Measurements from ENCODE around the gene AUTS2. TPM values are rescaled to one million over a fixed set of nuclear protein-coding genes. Genes with fewer than 3 reads are reported as not detected.

Gene AUTS2
- total and polyA plus RNA-seq, 2 experiments from 2014 or later: 3.0 to 4.4 TPM

DNA sequence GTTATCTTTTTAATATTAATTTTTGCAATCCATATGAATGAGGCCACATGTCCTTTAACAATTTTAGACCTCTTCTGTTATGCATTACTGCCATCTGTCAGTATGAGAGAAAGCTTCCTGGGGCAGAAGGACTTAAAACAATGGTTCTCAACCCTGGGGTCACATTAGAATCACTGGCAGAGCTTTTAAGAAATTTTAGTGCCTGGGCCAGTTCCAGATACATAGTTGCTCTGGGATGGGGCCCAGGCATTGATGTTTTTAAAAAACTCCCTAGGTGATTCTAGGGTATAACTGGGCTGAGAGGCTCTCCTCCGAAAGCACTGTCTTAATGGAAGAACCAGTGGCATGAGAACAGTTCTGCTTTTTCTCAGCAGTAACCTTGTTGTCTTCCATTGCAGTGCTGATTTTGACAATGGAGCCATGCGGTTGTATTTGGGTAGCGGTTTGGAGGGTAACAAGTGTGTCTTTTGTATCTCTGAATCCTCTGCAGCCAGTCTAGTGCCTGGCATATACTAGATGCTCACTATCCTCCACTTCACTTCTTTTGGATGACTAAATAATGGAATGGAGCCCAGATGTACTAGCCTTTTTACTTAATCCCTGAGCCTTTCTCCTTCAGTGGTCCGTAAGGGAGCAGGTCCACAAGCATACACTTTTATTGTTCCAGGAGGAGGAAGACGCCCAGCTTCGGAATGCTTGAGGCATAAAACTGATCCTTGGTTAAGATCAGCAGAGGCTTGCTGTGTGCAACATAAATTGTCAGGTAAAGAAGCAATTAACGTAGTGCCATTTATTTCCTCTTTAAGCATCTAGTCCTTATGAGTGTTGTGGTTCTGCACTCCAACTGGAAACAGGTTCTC, 227.1 kb downstream of the AUTS2 start:
- DNase-seq: no peak
- Histone ChIP-seq H3K9me3 (ENCODE audit: low read depth) (no peaks in the 10 kb centered on the region), H3K4me1 (ENCODE audit: insufficient read depth) (no peaks in the 10 kb centered on the region), H3K27ac (no peak overlapping the region), H3K79me2 (ENCODE audit: insufficient read depth) (no peaks in the 10 kb centered on the region), H3K9me2 (ENCODE audit: insufficient read depth) (no peaks in the 10 kb centered on the region), H3K9ac (no peak overlapping the region), H3K27me3 (replicated peaks; ENCODE audit: insufficient read depth) (no peaks in the 10 kb centered on the region), H2AFZ (no peak overlapping the region), H3K4me2 (ENCODE audit: unreplicated experiment) (no peak overlapping the region), H3K36me3 (ENCODE audit: low read depth) (peaks cover 3% of the 10 kb centered on the region; the same call in 1 of the 2 replicates), H3K4me3 (no peak overlapping the region), H4K20me1 (ENCODE audit: insufficient read depth) (no peaks in the 10 kb centered on the region), H3F3A (ENCODE audit: insufficient read depth) (no peaks in the 10 kb centered on the region)
- TF ChIP-seq EZH2phosphoT487 (IDR thresholded peaks at IDR 0.05; ENCODE audit: insufficient read depth, low read depth) (no peak), EZH2 (IDR thresholded peaks at IDR 0.05; ENCODE audit: insufficient read depth, poor library complexity, severe bottlenecking) (no peak)
- WGBS, 2 experiments (ENCODE audit: low coverage in 1 of 2, low lambda C conversion rate in 2 of 2, missing lambda C conversion rate in 2 of 2): 83 to 84% methylated on average over 7 of the region's 7 CpGs
- in situ Hi-C loops (cut with MboI): no loop called here

DNA sequence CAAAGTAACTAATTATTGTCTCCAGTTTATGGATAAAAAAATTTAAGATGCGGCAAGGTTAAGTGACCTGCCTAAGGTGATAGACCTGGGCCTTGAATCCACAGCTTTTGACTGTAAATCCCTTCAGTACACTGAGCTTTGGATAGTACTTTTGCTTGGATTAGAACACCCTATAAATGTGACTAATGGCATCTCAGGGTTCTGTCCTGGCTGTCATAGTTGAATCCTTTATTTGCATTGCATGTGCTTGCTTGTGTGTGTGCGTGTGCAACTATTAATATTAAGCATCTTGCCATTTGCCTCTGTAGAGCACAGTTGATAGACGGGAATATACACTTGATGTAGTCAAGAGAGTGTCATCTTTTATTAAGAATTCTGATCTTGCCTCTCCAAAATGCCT, 228.0 kb downstream of the AUTS2 start:
- in situ Hi-C loops (cut with MboI): no loop called here
- Histone ChIP-seq H3K4me2 (ENCODE audit: unreplicated experiment) (no peak overlapping the region), H3K79me2 (ENCODE audit: insufficient read depth) (no peaks in the 10 kb centered on the region), H3K9me3 (ENCODE audit: low read depth) (no peaks in the 10 kb centered on the region), H2AFZ (no peak overlapping the region), H3F3A (ENCODE audit: insufficient read depth) (no peaks in the 10 kb centered on the region), H3K9me2 (ENCODE audit: insufficient read depth) (no peaks in the 10 kb centered on the region), H3K36me3 (ENCODE audit: low read depth) (peaks cover 3% of the 10 kb centered on the region; the same call in 1 of the 2 replicates), H3K27ac (no peak overlapping the region), H4K20me1 (ENCODE audit: insufficient read depth) (no peaks in the 10 kb centered on the region), H3K4me1 (ENCODE audit: insufficient read depth) (no peaks in the 10 kb centered on the region), H3K27me3 (replicated peaks; ENCODE audit: insufficient read depth) (no peaks in the 10 kb centered on the region), H3K9ac (no peak overlapping the region), H3K4me3 (no peak overlapping the region)
- DNase-seq: no peak
- WGBS, 2 experiments (ENCODE audit: low coverage in 1 of 2, low lambda C conversion rate in 2 of 2, missing lambda C conversion rate in 2 of 2): 62 to 78% methylated on average over 3 of the region's 3 CpGs
- TF ChIP-seq EZH2 (IDR thresholded peaks at IDR 0.05; ENCODE audit: insufficient read depth, poor library complexity, severe bottlenecking): no peak
- TF ChIP-seq EZH2phosphoT487 (IDR thresholded peaks at IDR 0.05; ENCODE audit: insufficient read depth, low read depth): no peak

DNA sequence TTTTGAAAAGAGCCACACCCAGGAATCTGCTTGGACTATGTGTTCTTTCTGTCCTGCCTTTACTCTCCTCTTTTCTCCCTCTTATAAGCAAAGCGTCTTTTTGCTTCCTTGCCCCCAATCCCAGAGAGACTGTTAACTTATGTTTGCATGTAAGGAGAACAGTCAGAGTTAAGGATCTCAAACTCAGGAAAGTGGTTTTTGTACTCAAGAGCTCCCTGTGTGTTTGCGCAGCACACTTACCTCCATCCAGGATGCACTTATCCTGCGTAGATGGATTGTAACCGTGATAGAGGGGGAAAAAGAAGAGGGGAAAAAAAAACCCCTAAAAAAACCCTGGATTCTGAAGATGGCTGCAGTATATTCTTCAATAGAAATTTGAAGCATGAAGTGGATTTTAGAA, 228.9 kb downstream of the AUTS2 start:
- Histone ChIP-seq H4K20me1 (ENCODE audit: insufficient read depth) (no peaks in the 10 kb centered on the region), H3K9me2 (ENCODE audit: insufficient read depth) (no peaks in the 10 kb centered on the region), H3K36me3 (ENCODE audit: low read depth) (peaks cover 3% of the 10 kb centered on the region; the same call in 1 of the 2 replicates), H3K9ac (no peak overlapping the region), H3K27me3 (replicated peaks; ENCODE audit: insufficient read depth) (no peaks in the 10 kb centered on the region), H3K4me2 (ENCODE audit: unreplicated experiment) (no peak overlapping the region), H3K4me1 (ENCODE audit: insufficient read depth) (no peaks in the 10 kb centered on the region), H3K79me2 (ENCODE audit: insufficient read depth) (no peaks in the 10 kb centered on the region), H3K9me3 (ENCODE audit: low read depth) (no peaks in the 10 kb centered on the region), H3K4me3 (no peak overlapping the region), H3K27ac (no peak overlapping the region), H3F3A (ENCODE audit: insufficient read depth) (no peaks in the 10 kb centered on the region), H2AFZ (no peak overlapping the region)
- 80 to 85% methylated on average over 4 of the region's 4 CpGs for WGBS, 2 experiments (ENCODE audit: low coverage in 1 of 2, low lambda C conversion rate in 2 of 2, missing lambda C conversion rate in 2 of 2)
- no peak for DNase-seq
- in situ Hi-C loops (cut with MboI): no loop called here
- TF ChIP-seq EZH2 (IDR thresholded peaks at IDR 0.05; ENCODE audit: insufficient read depth, poor library complexity, severe bottlenecking) (no peak), EZH2phosphoT487 (IDR thresholded peaks at IDR 0.05; ENCODE audit: insufficient read depth, low read depth) (no peak)

DNA sequence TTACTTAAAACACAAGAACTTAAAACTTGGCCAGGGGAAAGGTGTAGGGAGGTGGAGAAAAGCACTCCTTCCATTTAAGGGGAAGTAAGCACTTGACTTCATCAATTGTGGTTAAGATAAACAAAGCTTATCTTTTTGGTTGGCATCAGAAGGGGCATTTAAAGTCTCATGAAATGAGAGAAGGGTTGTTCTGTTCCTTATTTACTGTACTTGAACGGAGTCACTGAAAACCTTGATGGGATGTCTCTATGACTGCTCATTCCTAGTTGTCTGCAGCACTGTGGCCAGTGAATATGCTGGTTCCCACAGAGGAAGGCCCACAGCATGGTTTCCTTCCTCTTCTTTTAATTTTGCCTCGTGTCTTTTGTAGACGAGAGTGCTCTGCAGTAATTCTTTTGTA, 229.3 kb downstream of the AUTS2 start:
- 49 to 66% methylated on average over 3 of the region's 3 CpGs for WGBS, 2 experiments (ENCODE audit: low coverage in 1 of 2, low lambda C conversion rate in 2 of 2, missing lambda C conversion rate in 2 of 2)
- Histone ChIP-seq H4K20me1 (ENCODE audit: insufficient read depth) (no peaks in the 10 kb centered on the region), H3K9me2 (ENCODE audit: insufficient read depth) (no peaks in the 10 kb centered on the region), H3K4me2 (ENCODE audit: unreplicated experiment) (no peak overlapping the region), H3K27ac (no peak overlapping the region), H3K36me3 (ENCODE audit: low read depth) (peaks cover 3% of the 10 kb centered on the region; the same call in 1 of the 2 replicates), H3K9me3 (ENCODE audit: low read depth) (no peaks in the 10 kb centered on the region), H3F3A (ENCODE audit: insufficient read depth) (no peaks in the 10 kb centered on the region), H3K4me1 (ENCODE audit: insufficient read depth) (no peaks in the 10 kb centered on the region), H3K79me2 (ENCODE audit: insufficient read depth) (no peaks in the 10 kb centered on the region), H3K9ac (no peak overlapping the region), H3K4me3 (no peak overlapping the region), H2AFZ (no peak overlapping the region), H3K27me3 (replicated peaks; ENCODE audit: insufficient read depth) (no peaks in the 10 kb centered on the region)
- no peak for DNase-seq
- in situ Hi-C loops (cut with MboI): no loop called here
- no peak for TF ChIP-seq EZH2phosphoT487 (IDR thresholded peaks at IDR 0.05; ENCODE audit: insufficient read depth, low read depth)
- no peak for TF ChIP-seq EZH2 (IDR thresholded peaks at IDR 0.05; ENCODE audit: insufficient read depth, poor library complexity, severe bottlenecking)

Data from GM23248 (cell line).